Mesothelial cell of epicardium (in vitro differentiated cells): ENCODE data around the gene CEP55. TPM values are rescaled to one million over a fixed set of nuclear protein-coding genes. Genes with fewer than 3 reads are reported as not detected.

Source experiments
- DNase-seq, 2 experiments: peaks; one replicate each; pipeline ENCODE4 v3.0.0; 2021; ENCODE audit warnings: low spot score in 2 of 2; ENCODE audit not compliant: unreplicated experiment in 2 of 2
- H3K27ac Mint-ChIP-seq: 2 replicates; pipeline ENCODE4 v1.8.0; 2021; ENCODE audit warnings: mixed read lengths
- H3K27me3 Mint-ChIP-seq: 2 replicates; pipeline ENCODE4 v1.8.0; 2021; ENCODE audit warnings: low read depth, mixed read lengths
- H3K36me3 Mint-ChIP-seq: 2 replicates; pipeline ENCODE4 v1.8.0; 2021; ENCODE audit warnings: mixed read lengths
- H3K4me1 Mint-ChIP-seq: 2 replicates; pipeline ENCODE4 v1.8.0; 2021; ENCODE audit warnings: mixed read lengths
- H3K4me3 Mint-ChIP-seq: 2 replicates; pipeline ENCODE4 v1.8.0; 2021; ENCODE audit warnings: mild to moderate bottlenecking, moderate library complexity, mixed read lengths
- H3K9me3 Mint-ChIP-seq: 2 replicates; pipeline ENCODE4 v1.8.0; 2021; ENCODE audit warnings: mixed read lengths
- total RNA-seq: library from RNA; stranded (reverse); gene quantifications from 3 replicates; pipeline ENCODE4 v1.2.1, GENCODE V29; 2021
- TF ChIP-seq, protein P1 (sequence below): fragments of 200-600 bp; sonication (generic); IDR thresholded peaks from one replicate; pipeline ENCODE4 v1.5.0; 2021; ENCODE audit warnings: antibody characterized with exemption; ENCODE audit not compliant: unreplicated experiment

CEP55 gene
- total RNA-seq, 1 donor from 2014 or later = 6.3 TPM

DNA sequence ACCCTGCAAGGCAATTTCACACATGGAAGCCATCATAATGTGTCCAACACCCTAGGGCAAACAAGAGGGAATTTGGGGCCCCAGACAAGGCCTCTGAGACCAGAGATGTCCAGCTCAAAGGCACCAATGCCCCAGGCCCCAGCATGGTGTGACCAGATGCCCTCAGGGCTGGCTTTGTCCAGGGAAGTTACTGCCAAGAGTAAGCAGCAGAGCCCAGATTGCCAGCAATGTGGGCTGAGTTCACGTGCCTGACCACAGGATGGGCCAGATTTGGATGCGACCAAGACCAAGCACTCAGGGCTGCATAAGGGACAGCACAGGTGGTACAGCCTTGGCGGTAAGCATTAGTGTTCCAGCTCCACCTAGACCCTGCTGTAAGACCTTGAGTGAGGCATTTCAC is 27.0 kb upstream of the CEP55 start:
- Mint-ChIP-seq H3K36me3 (peaks cover 2% of the 10 kb centered on the region), H3K27me3 (no peaks in the 10 kb centered on the region), H3K4me3 (no peak overlapping the region), H3K4me1 (peaks cover 42% of the 10 kb centered on the region), H3K27ac (peak overlapping the region; percentile 94), H3K9me3 (peaks cover 3% of the 10 kb centered on the region)
- DNase-seq = no peak
- TF ChIP-seq, protein P1, sequence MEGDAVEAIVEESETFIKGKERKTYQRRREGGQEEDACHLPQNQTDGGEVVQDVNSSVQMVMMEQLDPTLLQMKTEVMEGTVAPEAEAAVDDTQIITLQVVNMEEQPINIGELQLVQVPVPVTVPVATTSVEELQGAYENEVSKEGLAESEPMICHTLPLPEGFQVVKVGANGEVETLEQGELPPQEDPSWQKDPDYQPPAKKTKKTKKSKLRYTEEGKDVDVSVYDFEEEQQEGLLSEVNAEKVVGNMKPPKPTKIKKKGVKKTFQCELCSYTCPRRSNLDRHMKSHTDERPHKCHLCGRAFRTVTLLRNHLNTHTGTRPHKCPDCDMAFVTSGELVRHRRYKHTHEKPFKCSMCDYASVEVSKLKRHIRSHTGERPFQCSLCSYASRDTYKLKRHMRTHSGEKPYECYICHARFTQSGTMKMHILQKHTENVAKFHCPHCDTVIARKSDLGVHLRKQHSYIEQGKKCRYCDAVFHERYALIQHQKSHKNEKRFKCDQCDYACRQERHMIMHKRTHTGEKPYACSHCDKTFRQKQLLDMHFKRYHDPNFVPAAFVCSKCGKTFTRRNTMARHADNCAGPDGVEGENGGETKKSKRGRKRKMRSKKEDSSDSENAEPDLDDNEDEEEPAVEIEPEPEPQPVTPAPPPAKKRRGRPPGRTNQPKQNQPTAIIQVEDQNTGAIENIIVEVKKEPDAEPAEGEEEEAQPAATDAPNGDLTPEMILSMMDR = no peak

DNA sequence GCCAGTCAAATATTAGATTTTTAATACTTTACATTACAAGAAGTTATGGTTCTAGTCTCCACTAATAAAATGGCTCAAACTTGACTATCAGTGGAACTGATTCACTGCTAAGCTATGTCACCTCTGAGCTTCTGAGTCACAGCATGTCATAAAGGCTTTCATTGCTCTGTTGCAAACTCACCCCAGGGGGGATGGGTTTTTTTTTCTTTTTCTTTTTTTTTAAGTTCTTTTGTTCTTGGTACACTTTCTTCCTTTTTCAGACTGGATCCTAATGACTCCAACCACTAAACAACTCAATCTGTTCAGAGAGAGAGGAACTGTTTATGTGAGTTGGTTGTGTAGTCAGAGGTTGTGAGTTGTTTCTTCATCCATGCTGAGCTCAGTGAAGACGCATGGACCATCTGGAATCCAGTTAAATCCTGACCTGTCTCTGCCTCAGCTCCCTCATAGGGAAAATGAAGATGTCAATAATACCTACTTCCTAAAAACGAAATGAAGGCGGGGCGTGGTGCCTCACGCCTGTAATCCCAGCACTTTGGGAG is 25.2 kb upstream of the CEP55 start:
- DNase-seq = no peak
- Mint-ChIP-seq H3K9me3 (peaks cover 3% of the 10 kb centered on the region), H3K27ac (peak overlapping the region; percentile 82), H3K4me3 (no peak overlapping the region), H3K36me3 (peaks cover 2% of the 10 kb centered on the region), H3K27me3 (no peaks in the 10 kb centered on the region), H3K4me1 (peaks cover 35% of the 10 kb centered on the region)
- TF ChIP-seq, protein P1 = no peak

DNA sequence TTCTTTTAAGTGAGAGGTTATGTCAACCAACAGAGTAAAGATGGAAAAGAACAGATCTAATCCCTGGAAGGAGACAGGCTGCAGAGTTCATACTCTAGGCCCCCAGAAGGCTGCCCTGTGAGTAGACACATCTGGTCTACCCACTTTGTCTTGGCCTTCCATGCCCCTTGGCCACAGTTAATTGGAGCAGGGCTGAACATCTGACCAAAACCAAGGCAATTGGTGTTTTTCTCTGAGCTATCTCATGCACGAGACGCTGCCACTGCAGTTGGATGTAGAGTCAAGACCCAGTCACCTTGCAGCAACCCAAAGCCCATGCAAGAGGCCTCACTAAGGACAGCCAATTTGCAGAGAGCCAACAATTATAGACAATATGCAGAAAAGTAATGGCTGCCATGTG is 23.3 kb upstream of the CEP55 start:
- no peak for DNase-seq
- TF ChIP-seq, protein P1 = no peak
- H3K27ac Mint-ChIP-seq = no peak overlapping the region
- H3K27me3 Mint-ChIP-seq = no peaks in the 10 kb centered on the region
- no peaks in the 10 kb centered on the region for H3K9me3 Mint-ChIP-seq
- H3K36me3 Mint-ChIP-seq = no peaks in the 10 kb centered on the region
- H3K4me1 Mint-ChIP-seq = peaks cover 36% of the 10 kb centered on the region
- H3K4me3 Mint-ChIP-seq = no peak overlapping the region

DNA sequence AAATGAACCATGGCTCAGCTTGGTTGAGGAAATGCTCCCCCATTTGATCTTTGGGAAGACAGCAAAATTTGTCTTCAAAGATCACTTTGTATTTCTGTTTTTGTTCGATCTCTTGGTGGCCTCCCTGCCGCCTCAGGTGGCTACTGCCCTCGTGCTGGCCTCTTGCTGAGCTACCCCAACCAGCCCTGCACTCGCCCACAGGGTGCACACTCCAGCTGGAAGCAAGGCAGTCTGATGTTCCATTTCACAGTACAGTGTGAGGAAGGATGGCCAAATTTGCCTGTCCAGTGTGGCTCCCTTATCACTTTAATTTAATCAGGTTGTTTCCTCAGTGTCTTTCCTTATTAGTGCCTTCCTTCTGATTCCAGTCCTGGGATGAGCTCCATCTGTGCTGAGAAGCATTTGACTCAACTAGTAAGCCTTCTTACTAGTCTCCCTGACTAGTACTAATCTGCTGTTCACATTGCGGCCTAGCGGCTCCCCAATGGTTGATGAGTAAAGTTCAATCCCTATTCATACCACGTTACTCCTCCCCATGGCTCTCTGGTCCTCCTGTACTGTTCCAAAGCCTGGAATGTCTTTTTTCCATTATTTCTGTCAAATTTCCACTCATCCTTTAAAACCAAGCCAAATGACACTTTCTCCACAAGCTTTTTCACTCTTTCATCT is 22.5 kb upstream of the CEP55 start:
- H3K36me3 Mint-ChIP-seq = no peaks in the 10 kb centered on the region
- peaks cover 30% of the 10 kb centered on the region for H3K4me1 Mint-ChIP-seq
- H3K27ac Mint-ChIP-seq = peak overlapping the region; percentile 64
- TF ChIP-seq, protein P1 = no peak
- H3K4me3 Mint-ChIP-seq = no peak overlapping the region
- H3K9me3 Mint-ChIP-seq = no peaks in the 10 kb centered on the region
- no peak for DNase-seq
- no peaks in the 10 kb centered on the region for H3K27me3 Mint-ChIP-seq

DNA sequence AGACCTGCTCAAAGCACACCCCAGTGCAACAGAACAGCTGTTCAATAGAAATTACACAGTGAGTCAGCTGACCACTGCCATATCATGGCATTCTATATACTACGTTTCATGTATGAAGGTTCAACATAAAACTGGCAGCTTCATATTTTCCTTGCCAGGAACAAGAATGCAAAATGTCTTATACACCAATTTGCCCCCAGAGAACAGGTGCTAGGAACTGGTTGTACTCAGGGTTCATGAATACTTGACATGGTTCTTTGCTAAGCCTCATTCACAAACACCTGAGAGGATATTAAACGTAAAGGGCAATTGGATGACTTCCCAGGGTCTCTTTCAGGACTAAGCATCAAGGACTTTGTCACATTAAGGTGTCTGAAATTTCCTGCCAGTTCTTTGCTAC is 21.2 kb upstream of the CEP55 start:
- TF ChIP-seq, protein P1 = no peak
- peaks cover 39% of the 10 kb centered on the region for H3K4me1 Mint-ChIP-seq
- H3K27ac Mint-ChIP-seq = peak overlapping the region; percentile 36

More for the DNA sequence above, 21.2 kb upstream of the CEP55 start:
- H3K27me3 Mint-ChIP-seq = no peaks in the 10 kb centered on the region
- H3K36me3 Mint-ChIP-seq = no peaks in the 10 kb centered on the region
- no peaks in the 10 kb centered on the region for H3K9me3 Mint-ChIP-seq
- no peak overlapping the region for H3K4me3 Mint-ChIP-seq
- no peak for DNase-seq
